Upper lobe of left lung (tissue), 4 donors: ENCODE results near the gene FHL3.

Experiments
- EP300 ChIP-seq, 4 donors: sonication (generic); formaldehyde crosslinking; IDR thresholded peaks; one replicate each; pipeline ENCODE4 v1.5.1; 2017; ENCODE audit warnings: antibody characterized with exemption in 4 of 4, control low read depth in 2 of 4
- POLR2A ChIP-seq, 4 donors: fragments of 450-650 bp; IDR thresholded peaks; one replicate each; pipeline ENCODE4 v1.5.1; 2016 to 2017; ENCODE audit warnings: antibody characterized with exemption in 4 of 4, mild to moderate bottlenecking in 2 of 4
- POLR2AphosphoS5 ChIP-seq, 2 donors: sonication (generic); formaldehyde crosslinking; IDR thresholded peaks; one replicate each; pipeline ENCODE4 v1.5.1; 2017; ENCODE audit warnings: antibody characterized with exemption in 2 of 2
- TF ChIP-seq, protein P1 (sequence below), 6 experiments: fragments of 450-650 bp in 4 of 6; fragments of 200-600 bp in 2 of 6; sonication (generic) in 2 of 6; IDR thresholded peaks; one replicate each; pipeline ENCODE4 v1.5.1; 2016 to 2019; ENCODE audit warnings: antibody characterized with exemption in 6 of 6

GRCh38 chr1:37951041-37951782 is 54.1 kb downstream of the FHL3 start:
- TF ChIP-seq, protein P1, sequence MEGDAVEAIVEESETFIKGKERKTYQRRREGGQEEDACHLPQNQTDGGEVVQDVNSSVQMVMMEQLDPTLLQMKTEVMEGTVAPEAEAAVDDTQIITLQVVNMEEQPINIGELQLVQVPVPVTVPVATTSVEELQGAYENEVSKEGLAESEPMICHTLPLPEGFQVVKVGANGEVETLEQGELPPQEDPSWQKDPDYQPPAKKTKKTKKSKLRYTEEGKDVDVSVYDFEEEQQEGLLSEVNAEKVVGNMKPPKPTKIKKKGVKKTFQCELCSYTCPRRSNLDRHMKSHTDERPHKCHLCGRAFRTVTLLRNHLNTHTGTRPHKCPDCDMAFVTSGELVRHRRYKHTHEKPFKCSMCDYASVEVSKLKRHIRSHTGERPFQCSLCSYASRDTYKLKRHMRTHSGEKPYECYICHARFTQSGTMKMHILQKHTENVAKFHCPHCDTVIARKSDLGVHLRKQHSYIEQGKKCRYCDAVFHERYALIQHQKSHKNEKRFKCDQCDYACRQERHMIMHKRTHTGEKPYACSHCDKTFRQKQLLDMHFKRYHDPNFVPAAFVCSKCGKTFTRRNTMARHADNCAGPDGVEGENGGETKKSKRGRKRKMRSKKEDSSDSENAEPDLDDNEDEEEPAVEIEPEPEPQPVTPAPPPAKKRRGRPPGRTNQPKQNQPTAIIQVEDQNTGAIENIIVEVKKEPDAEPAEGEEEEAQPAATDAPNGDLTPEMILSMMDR (IDR thresholded peaks at IDR 0.05), result no peak
- TF ChIP-seq POLR2A (IDR thresholded peaks at IDR 0.05) (no peak), EP300 (IDR thresholded peaks at IDR 0.05) (no peak), POLR2AphosphoS5 (IDR thresholded peaks at IDR 0.05) (no peak)
